Stimulated activated CD4-positive, alpha-beta T cell treated with anti-CD3 and anti-CD28 coated beads, Interleukin-12 subunit alpha, Interleukin-12 subunit beta, amount 100 ng/mL, for 48 hours (primary cell): ENCODE results near the gene ARRDC1.

Source experiments
- DNase-seq, 3 donors: peaks; one replicate each; pipeline ENCODE4 v3.0.0-alpha.2; 2020; ENCODE audit warnings: low read depth in 2 of 3, low spot score in 1 of 3

ARRDC1 gene

DNA sequence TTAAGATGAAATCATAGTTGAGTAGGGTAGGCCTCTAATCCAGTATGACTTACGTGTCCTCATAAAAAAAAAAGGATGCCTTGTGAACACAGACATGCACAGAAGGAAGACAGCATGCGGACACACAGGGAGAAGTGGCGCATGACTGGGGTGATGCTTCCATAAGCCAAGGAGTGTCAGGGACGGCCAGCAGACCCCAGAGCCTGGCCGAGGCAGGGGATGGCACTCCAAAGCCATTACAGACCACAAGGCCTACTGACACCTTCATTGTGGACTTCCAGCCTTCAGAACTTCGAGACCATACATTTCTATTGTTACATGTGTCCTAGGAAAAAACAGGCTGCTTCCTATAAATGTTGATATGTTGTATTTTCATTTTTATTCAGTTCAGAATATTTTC is 33.2 kb downstream of the ARRDC1 start:
- DNase-seq = no peak

DNA sequence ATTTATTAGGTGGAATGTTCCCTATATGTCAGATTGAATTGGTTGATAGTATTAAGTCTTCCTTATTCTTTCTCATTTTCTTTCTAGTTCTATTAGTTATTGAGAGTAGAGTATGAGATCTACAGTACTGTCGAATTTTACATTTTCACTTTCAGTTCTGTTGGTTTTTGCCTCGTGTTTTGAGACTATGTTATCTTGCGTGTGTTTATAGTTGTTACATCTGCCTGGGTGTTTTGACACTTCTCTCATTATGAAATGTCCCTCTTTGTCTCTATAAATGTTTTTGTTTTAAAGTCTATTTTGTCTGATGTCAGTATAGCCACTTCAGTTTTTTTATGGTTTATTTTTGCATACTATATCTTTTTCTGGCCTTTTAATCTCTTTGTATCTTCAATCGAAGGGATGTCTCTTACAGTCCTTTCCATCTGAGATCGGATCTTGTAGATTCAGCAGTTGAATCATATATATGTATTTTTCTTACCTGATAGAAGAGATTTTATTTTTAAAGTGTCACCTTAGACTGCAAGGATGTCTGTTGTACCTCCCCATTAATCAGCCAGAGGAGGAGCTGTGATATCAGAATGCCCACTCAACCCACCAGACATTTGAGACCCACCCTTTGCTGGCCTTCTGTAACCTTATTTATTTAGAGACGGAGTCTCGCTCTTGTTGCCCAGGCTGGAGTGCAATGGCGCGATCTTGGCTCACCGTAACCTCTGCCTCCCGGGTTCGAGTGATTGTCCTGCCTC is 34.0 kb downstream of the ARRDC1 start:
- no peak for DNase-seq

DNA sequence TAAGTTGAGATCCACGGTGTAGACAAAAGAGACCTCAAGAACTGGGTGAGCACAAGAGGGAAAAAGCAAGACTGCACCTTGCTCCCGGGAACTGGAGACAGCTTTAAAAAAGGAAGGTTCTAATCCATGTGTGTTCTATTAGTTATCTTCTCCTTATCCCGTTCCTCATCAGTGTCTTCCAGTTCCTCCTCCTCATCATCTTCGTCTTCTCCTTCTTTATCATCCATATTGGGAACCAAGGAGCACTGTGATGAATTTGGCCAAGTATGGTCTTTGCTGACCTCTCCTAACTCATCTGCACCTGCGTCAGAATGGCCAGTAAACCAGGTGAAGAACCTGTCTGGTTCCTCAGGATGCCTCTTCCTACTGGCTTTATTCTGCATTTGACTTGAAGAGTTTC is 35.4 kb downstream of the ARRDC1 start:
- no peak for DNase-seq

DNA sequence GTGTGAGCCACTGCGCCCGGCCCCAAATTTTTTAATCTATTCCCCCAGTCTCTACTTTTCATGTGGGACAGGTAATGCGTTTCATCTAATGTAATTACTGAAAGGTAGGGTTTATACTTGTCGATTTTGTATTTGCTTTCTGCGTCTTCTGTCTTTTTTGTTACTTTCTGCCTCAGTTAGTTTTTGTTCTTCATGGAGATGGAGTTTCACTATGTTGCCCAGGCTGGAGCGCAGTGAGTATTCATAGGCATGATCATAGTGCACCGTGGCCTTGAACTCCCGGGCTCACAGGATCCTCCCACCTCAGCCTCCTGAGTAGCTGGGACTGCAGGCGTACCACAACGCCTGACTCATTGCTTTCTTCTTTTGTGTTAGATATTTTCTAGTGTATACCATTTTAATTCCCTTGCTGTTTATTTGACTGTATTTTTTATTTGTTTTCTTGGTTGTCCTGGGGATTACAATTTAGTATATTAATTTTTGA is 36.7 kb downstream of the ARRDC1 start:
- no peak for DNase-seq

DNA sequence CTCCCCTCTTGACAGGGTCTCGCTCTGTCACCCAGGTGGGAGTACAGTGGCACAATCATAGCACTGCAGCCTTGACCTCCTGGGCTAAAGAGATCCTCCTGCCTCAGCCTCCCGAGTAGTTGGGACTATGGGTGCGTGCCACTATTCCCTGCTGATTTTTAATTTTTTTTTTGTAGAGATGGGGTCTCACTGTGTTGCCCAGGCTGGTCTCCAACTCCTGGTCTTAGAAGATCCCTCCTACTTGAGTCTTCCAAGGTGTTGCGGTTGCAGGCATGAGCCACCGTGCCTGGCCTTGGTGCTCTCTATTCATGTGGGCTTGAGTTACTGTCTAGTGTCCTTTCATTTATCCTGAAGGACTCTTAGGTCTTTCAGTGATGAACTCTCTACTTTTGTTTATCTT is 37.4 kb downstream of the ARRDC1 start:
- no peak for DNase-seq

DNA sequence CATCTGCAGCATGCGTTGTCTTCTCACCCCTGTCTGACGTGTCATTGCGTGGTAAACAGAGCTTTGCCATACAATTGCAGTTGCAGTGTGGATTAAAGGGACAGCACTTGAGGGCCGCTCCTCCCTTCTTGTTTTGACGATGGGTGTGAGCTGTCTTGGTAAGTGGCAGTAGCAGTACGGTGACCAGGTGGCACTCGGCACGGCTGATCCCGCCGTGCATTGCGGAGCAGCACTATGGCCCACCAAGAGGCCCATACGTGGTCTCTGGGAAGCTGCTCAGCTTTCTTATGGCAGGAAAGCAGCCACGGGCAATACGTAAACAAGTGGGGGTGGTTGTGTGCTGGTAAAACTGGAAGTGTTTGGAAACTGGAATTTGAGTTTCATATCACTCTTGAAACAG is 38.4 kb downstream of the ARRDC1 start:
- no peak for DNase-seq

DNA sequence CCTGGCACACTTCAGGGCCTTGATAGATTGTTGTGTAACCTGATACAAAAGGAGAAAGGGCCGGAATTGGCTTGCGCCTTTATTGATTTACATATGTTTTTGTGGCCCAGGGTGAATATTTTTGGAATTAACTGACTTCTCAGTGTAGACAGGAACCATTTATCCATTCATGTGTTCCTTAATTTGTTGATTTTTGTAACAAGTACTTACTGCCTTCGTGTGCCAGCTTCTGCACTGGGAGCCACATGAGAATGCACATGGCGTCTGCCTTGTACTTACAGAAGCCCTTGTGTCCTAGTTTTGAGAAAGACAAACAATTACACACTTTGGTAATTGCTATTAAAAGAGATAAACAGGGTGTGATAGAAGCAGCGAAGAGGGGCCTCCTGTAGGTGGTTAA is 39.7 kb downstream of the ARRDC1 start:
- DNase-seq = no peak

DNA sequence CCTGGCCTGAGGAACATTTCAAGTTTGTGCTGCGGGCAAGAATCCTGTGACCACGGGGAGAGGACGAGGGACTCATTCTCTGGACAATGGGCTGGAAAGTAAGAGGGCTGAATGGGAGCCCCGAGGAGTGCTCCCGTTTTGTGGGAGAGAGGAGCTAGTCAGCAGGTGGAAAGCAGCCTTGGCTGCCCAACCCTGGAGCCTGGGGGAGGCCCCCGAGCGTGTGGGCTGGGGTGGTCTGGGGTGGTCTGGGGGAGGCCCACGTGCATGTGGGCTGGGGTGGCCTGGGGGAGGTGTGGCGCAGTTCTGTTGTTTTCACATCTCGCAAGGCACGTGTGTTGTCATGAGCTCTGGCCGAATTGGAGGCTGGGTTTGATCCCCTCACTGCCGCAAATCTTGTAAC is 40.9 kb downstream of the ARRDC1 start:
- DNase-seq = no peak

DNA sequence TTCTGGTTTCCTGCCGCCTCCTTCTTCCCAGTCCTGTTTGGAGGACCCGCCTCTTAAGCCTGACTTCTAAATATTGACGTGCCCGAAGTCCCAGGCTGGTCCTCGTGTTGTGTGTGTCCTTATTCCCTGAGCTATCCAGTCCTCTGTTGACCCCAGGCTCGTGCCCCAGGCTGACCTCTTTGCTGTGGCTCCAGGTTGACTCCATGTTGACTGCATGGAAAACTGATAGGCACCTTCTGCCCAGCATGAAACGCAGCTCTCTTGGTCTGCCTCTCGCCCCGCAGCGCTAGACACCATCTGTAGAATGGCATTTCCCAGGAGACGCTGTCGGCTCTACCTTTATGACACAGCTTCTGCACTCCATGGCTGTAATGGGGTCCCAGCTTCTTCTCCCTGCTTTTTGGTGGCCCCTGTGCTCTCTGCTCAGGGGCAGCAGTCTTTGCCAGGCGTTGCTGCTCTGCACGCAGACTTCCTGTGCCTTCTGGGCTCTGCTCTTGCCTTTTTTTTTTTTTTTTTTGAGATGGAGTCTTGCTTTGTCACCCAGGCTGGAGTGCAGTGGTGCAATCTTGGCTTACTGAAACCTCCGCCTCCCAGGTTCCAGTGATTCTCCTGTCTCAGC is 41.7 kb downstream of the ARRDC1 start:
- no peak for DNase-seq

DNA sequence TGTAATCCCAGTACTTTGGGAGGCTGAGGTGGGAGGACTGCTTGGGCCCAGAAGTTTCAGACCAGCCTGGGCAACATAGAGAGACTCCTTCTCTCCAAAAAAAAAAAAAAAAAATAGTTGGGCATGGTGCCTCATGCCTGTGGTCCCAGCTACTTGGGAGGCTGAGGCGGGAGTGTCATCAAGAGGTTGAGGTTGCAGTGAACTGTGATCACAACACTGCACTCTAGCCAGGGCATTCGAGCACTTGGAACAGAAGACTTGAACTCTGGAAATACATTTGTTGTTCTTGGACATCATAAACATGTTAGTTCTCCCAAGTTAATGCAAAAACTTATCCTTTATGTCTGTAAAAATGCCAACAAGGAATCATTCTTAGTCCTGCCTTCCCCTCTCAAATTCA is 42.9 kb downstream of the ARRDC1 start:
- no peak for DNase-seq

DNA sequence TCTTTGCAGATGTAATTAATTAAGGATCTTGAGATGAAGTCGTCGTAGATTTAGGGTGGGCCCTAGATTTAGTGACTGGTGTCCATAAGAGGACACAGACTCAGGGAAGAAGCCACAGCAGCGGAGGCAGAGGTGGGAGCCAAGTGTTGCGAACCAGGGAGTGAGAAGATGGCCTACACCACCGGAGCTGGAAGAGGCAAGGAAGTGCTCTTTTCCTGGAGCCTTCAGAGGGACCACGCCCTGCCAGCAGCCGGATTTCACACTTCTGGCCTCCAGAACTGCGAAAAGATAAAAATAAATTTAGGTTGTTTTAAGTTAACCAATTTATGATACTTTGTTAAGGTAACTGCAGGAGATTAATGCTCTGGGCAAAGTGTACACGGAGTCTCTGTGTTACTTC is 44.1 kb downstream of the ARRDC1 start:
- DNase-seq = no peak

DNA sequence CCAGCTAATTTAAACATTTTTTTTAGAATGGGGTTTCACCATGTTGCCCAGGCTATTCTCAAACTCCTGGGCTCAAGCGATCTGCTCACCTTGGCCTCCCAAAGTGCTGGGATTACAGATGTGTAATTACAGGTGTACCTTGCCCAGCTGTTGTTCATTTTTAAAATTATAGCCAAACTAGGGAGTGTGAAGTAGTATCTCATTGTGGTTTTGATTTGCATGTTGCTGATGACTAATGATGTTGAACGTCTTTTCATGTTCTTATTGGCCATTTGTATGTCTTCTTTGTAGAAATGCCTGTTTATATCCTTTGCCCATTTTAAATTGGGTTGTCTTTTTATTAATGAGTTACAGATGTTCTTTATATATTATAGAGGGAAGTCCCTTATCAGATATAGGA is 44.8 kb downstream of the ARRDC1 start:
- DNase-seq = no peak

DNA sequence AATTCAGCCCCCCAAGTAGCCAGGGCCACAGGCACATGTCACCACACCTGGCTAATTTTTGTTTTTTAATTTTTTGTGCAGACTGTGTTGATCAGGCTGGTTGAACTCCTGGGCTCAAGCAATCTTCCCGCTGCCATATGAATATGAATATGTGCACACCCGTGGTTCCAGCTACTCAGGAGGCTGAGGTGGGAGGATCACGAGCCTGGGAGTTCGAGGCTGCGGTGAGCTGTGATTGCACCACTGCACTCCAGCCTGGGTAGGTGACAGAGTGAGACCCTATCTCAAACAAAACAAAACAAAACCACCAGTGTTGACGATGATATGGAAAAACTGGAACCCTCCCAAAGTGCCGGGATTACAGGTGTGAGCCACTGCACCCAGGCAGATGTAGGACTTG is 45.3 kb downstream of the ARRDC1 start:
- DNase-seq = no peak

DNA sequence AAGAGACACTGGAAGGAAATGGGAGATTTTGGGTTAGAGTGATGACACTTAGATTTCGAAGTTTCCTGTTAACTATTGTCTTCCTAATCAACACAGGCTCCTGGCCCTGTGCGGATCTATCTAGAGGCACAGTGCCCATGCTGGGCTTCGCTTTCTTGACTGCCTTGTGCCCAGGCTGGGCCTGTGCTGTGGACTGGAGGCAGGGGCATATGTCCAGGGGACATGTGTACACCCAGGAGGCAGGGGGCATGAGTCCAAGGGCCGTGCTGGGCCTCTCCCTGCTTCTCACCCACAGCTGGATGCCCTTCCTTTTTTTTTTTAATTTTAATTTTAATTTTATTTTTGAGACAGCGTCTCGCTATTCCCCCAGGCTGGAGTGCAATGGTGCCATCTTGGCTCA is 50.9 kb downstream of the ARRDC1 start:
- no peak for DNase-seq

DNA sequence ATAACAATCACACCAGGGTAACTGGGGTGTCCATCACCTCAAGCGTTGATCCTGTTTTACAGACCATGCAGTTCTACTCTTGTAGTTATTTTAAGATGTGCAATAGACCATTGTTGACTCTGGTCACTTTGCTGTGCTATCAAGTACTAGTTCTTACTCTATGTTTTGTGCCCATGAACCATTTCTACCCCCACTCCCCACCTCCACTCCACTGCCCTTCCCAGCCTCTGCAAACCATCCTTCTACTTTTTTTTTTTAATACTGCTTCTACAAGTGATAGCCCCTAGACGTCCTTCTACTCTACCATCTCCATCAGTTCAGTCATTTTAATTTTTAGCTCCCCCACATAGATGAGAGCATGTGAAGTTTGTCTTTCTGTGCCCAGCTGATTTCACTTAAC is 52.1 kb downstream of the ARRDC1 start:
- DNase-seq = no peak

DNA sequence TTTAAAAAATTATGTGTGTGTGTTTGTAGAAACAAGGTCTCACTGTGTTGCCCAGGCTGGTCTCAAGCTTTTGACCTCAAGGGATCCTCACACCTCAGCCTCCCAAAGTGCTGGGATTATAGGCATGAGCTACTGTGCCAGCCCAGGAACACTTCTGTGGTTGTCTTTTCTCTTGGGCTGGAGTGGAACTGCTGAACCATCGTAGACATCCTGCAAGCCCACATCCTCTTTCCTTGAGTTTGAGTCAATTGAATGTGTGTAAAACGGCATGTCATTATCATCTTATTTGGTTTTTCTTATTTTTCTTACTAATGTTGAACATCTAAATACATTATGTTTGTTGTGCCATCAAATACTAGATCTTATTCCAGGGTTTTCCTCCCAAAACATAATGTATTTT is 53.3 kb downstream of the ARRDC1 start:
- no peak for DNase-seq

DNA sequence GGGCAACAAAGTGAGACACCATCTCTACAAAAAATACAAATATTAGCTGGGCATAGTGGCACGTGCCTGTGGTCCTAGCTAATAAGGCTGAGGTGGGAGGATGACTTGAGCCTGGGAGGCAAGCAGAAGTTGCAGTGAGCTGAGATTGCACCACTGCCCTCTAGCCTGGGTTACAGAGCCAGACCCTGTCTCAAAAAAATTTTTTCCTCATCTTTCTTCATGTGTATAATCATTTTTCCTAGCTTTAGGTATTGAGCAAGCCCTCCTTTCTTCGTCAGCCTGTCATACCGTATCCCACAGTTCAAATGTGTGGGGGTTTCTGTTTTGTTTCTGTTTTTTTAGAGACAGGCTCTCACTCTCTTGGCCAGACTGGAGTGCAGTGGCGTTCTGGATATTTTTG is 54.7 kb downstream of the ARRDC1 start:
- no peak for DNase-seq

DNA sequence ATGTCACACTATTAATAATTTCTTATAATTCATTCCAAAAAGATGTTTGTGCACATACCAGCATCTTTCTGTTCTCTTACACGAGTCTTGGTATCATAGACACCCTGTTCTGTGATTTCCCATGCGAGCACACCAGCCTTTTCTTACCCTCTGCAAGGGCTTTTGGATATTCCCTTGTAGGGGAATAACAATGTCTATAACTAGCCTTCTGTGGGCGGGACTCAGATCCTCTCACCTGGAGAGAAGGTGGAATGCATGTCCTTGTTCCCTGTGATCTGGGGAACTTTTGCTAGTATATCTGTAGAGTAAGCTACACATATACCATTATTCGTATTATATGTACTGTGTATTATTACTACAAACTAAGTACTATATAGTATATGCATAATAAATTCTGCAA is 58.1 kb downstream of the ARRDC1 start:
- DNase-seq = no peak

DNA sequence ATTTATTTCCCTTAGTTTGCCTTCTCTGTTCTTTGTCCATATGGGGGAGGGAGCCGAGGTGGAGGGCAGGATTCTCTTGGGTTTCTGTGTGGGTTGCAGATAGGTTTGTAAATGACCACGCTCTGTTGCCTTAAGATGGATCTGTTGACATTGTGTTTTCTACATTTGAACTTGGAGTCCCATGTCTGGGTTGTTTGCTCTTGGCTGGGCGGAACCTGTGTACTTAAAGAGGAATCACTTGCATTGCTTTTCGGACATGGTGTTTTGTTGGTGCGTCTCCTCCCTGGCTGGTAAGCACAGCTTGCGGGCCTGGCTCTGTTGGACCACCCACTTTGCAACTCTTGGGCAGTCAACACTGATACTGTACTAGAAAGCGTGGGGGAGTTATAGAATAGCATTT is 59.2 kb downstream of the ARRDC1 start:
- DNase-seq = no peak
